HK-2 (cell line): ENCODE data around the gene SOX12.
A peak's percentile ranks its signal among the peaks of the same experiment; 100 is the strongest.

Source experiments
- DNase-seq: peaks from one replicate; pipeline ENCODE4 v3.0.0-alpha.2; 2018; ENCODE audit not compliant: unreplicated experiment

SOX12 gene

GRCh38 chr20:301886-302848, 23.2 kb upstream of the SOX12 start:
- no peak for DNase-seq

GRCh38 chr20:305745-306144, 19.6 kb upstream of the SOX12 start:
- no peak for DNase-seq

- DNase-seq = no peak
Measured at GRCh38 chr20:308427-309038, 16.8 kb upstream of the SOX12 start.

- peak; percentile 36 for DNase-seq
Measured at GRCh38 chr20:309306-309840, 16.0 kb upstream of the SOX12 start.

GRCh38 chr20:309841-310644, 15.3 kb upstream of the SOX12 start:
- DNase-seq = peak; percentile 99

GRCh38 chr20:310645-311044, 14.7 kb upstream of the SOX12 start:
- DNase-seq = no peak

- DNase-seq = no peak
Measured at GRCh38 chr20:311609-312008, 13.7 kb upstream of the SOX12 start.

- DNase-seq = no peak
Measured at GRCh38 chr20:312067-312466, 13.3 kb upstream of the SOX12 start.

GRCh38 chr20:312866-313265, 12.5 kb upstream of the SOX12 start:
- DNase-seq = no peak

GRCh38 chr20:313402-313801, 11.9 kb upstream of the SOX12 start:
- no peak for DNase-seq

GRCh38 chr20:313948-314347, 11.4 kb upstream of the SOX12 start:
- DNase-seq = no peak

GRCh38 chr20:316316-317068, 8.9 kb upstream of the SOX12 start:
- no peak for DNase-seq

- DNase-seq = peak; percentile 97
Measured at GRCh38 chr20:324177-325044, 941 bp upstream of the SOX12 start.

GRCh38 chr20:325889-326644, 715 bp downstream of the SOX12 start:
- DNase-seq = peak; percentile 73

GRCh38 chr20:326645-327185, 1.4 kb downstream of the SOX12 start:
- DNase-seq = no peak

- DNase-seq = peak; percentile 95
Measured at GRCh38 chr20:327186-328026, 2.1 kb downstream of the SOX12 start.

- DNase-seq = no peak
Measured at GRCh38 chr20:328027-328974, 2.9 kb downstream of the SOX12 start.
